Right lobe of liver (tissue), 6 donors: ENCODE results near the gene TSPAN11. TPM values are rescaled to one million over a fixed set of nuclear protein-coding genes. Genes with fewer than 3 reads are reported as not detected.

ENCODE experiments used
- ATAC-seq, 4 donors: fragments of 200-7000 bp; cut with Tn5 transposase; one replicate each; pipeline ENCODE4 v1.9.1; 2020; ENCODE audit warnings: mild to moderate bottlenecking in 4 of 4, moderate library complexity in 4 of 4
- DNase-seq, 3 donors: peaks; one replicate each; pipeline ENCODE4 v3.0.0-alpha.2; 2020
- H3K27ac ChIP-seq, 3 donors: fragments of 200-600 bp; one replicate each; pipeline ENCODE4 v1.8.0; 2022
- H3K27me3 ChIP-seq, 2 donors: fragments of 200-600 bp; one replicate each; pipeline ENCODE4 v1.8.0; 2022
- H3K36me3 ChIP-seq, 4 donors: fragments of 200-600 bp; sonication (generic) in 1 of 4; one replicate each; pipeline versions ENCODE4 v1.5.1 to v1.8.0; 2017 to 2022; ENCODE audit warnings: control low read depth in 1 of 4
- H3K4me1 ChIP-seq, 4 donors: fragments of 200-600 bp; sonication (generic) in 1 of 4; one replicate each; pipeline versions ENCODE4 v1.5.1 to v1.8.0; 2017 to 2022; ENCODE audit warnings: control low read depth in 1 of 4
- H3K4me3 ChIP-seq, 3 donors: fragments of 200-600 bp; one replicate each; pipeline ENCODE4 v1.8.0; 2022
- H3K9me3 ChIP-seq, 4 donors: fragments of 200-600 bp; sonication (generic) in 1 of 4; one replicate each; pipeline versions ENCODE4 v1.5.1 to v1.8.0; 2017 to 2022; ENCODE audit warnings: control low read depth in 1 of 4
- CTCF ChIP-seq, 4 donors: fragments of 200-600 bp in 3 of 4; fragments of 450-650 bp in 1 of 4; IDR thresholded peaks; one replicate each; pipeline versions ENCODE4 v1.5.1 to v1.8.0; 2016 to 2022; ENCODE audit warnings: antibody characterized with exemption in 4 of 4, mild to moderate bottlenecking in 2 of 4
- POLR2A ChIP-seq: fragments of 450-650 bp; IDR thresholded peaks from one replicate; pipeline ENCODE4 v1.6.1; 2017; ENCODE audit warnings: antibody characterized with exemption, mild to moderate bottlenecking
- WGBS: methylation state at CpG from one replicate; pipeline ENCODE4 v1.1.6; 2018; ENCODE audit warnings: low coverage, low lambda C conversion rate; ENCODE audit not compliant: insufficient coverage; ENCODE audit errors: missing lambda C conversion rate; 5-methylcytosine and 5-hydroxymethylcytosine counted together
- intact Hi-C, 2 donors: fragments of 100-400 bp; cut with DNase I; formaldehyde crosslinking; loops; one replicate each; pipeline versions ENCODE4 v1.11.2 to v1.14.1; 2022
- total RNA-seq, 6 experiments: library from RNA; depleted of rRNA in 2 of 6; stranded (reverse); fragments of >200 nt in 2 of 6; fragmentation: NEBNext Ultra II Directional in 3 of 6; extraction: Animal tissue kit (Norgen Biotek cat#: 25700) in 3 of 6; gene quantifications; one replicate each; pipeline versions ENCODE4 v1.1.0 to v1.2.4, GENCODE V29; 2016 to 2023
- donor health status: DM: no; HTN: yes; CAD: no.
- donor health status: DM: no; HTN: no; CAD: no.
- donor health status: DM: no; HTN: no; CAD: no.
- donor health status: DM: no; HTN: yes; CAD: no.
- donor health status: DM: no; HTN: yes; CAD: no.

TSPAN11 gene
- total RNA-seq, 6 experiments from 2014 or later = 0.31 to 1.00 (median 0.60) TPM

- intact Hi-C loops = no loop called here
- Histone ChIP-seq H3K9me3 (no peaks in the 10 kb centered on the region), H3K4me3 (no peak overlapping the region), H3K36me3 (no peaks in the 10 kb centered on the region), H3K27ac (peak overlapping the region in 2 of 3 donors; percentile 33 to 44), H3K4me1 (no peaks in the 10 kb centered on the region), H3K27me3 (peaks cover 0 to 5% of the 10 kb centered on the region in 2 donors)
- DNase-seq (no peak), ATAC-seq (peak; percentile 62 to 80 (median 70))
- TF ChIP-seq POLR2A (no peak), CTCF (IDR thresholded peaks at IDR 0.05) (no peak)
- 62% methylated on average over 9 of the region's 9 CpGs for WGBS
Observed at GRCh38 chr12:30914986-30915591, 11.5 kb upstream of the TSPAN11 start.

GRCh38 chr12:30923057-30923456 is 3.5 kb upstream of the TSPAN11 start:
- intact Hi-C loops = no loop called here
- H3K4me3 ChIP-seq = no peak overlapping the region
- ATAC-seq (no peak), DNase-seq (no peak)
- 40% methylated on average over 1 of the region's 1 CpG for WGBS
- no peaks in the 10 kb centered on the region for H3K36me3 ChIP-seq
- TF ChIP-seq CTCF (IDR thresholded peaks at IDR 0.05) = no peak
- TF ChIP-seq POLR2A = no peak
- H3K4me1 ChIP-seq = no peaks in the 10 kb centered on the region
- peaks cover 0 to 5% of the 10 kb centered on the region in 2 donors for H3K27me3 ChIP-seq
- H3K9me3 ChIP-seq = no peaks in the 10 kb centered on the region
- no peak overlapping the region for H3K27ac ChIP-seq

GRCh38 chr12:30925607-30926242 is 823 bp upstream of the TSPAN11 start:
- Histone ChIP-seq H3K27ac (no peak overlapping the region), H3K36me3 (no peaks in the 10 kb centered on the region), H3K9me3 (no peaks in the 10 kb centered on the region), H3K4me3 (peak overlapping the region in 1 of 3 donors; percentile 40), H3K4me1 (no peaks in the 10 kb centered on the region), H3K27me3 (no peaks in the 10 kb centered on the region)
- TF ChIP-seq POLR2A = no peak
- no peak for TF ChIP-seq CTCF (IDR thresholded peaks at IDR 0.05)
- 45% methylated on average over 8 of the region's 11 CpGs for WGBS
- DNase-seq (no peak), ATAC-seq (no peak)
- intact Hi-C loops = no loop called here

GRCh38 chr12:30927222-30927611 is 669 bp downstream of the TSPAN11 start:
- no peaks in the 10 kb centered on the region for H3K36me3 ChIP-seq
- 92% methylated on average over 3 of the region's 7 CpGs for WGBS
- H3K27ac ChIP-seq = no peak overlapping the region
- no peaks in the 10 kb centered on the region for H3K4me1 ChIP-seq
- ATAC-seq = no peak
- intact Hi-C loops = no loop called here
- no peaks in the 10 kb centered on the region for H3K9me3 ChIP-seq
- no peaks in the 10 kb centered on the region for H3K27me3 ChIP-seq
- H3K4me3 ChIP-seq = no peak overlapping the region
- TF ChIP-seq POLR2A = no peak
- TF ChIP-seq CTCF (IDR thresholded peaks at IDR 0.05) = no peak
- DNase-seq = no peak
